ENCODE results near the gene SLC6A20.
"Not testable (repeated sequence)": the region's sequence is repeated elsewhere in the genome, so short reads cannot be mapped to it uniquely, and the experiment has no call there.

SLC6A20 gene

DNA sequence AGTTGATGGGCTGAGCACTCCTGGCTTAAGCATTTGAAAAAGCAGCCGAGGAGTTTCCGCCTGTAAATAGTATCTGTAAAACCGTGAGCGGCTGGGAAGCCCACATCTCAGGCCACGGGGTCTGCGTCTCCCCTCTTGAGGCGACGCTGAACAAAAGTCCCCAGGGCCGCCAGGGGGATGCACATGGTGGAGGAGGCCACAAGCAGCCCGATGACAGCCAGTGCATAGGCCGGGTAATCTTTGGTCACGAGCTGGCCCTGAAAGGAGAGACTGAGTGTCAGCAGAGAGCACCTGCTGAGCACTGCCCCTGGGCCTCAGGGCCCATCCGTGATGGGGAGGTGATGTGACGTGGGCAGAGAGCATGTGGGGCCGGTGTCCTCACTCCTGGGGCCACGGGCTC, 37.5 kb downstream of the SLC6A20 start:
- H3K4me3 ChIP-seq (ENCODE audit: extremely low read depth, insufficient read depth, low read length, poor library complexity, severe bottlenecking), result no peak overlapping the region
- H3K9me3 ChIP-seq (ENCODE audit: control insufficient read depth, low read length), result no peaks in the 10 kb centered on the region
- no peaks in the 10 kb centered on the region for H3K4me1 ChIP-seq (ENCODE audit: control insufficient read depth, insufficient read depth, low read length, poor library complexity, severe bottlenecking)
- H3K36me3 ChIP-seq (ENCODE audit: control insufficient read depth, insufficient read depth, low read length), result no peaks in the 10 kb centered on the region
- no peak overlapping the region for H3K27ac ChIP-seq (ENCODE audit: low read depth, low read length, severe bottlenecking)
- WGBS, 2 experiments (ENCODE audit: insufficient coverage in 2 of 2), result 83 to 92% methylated on average over 12 to 15 of the region's 16 CpGs

DNA sequence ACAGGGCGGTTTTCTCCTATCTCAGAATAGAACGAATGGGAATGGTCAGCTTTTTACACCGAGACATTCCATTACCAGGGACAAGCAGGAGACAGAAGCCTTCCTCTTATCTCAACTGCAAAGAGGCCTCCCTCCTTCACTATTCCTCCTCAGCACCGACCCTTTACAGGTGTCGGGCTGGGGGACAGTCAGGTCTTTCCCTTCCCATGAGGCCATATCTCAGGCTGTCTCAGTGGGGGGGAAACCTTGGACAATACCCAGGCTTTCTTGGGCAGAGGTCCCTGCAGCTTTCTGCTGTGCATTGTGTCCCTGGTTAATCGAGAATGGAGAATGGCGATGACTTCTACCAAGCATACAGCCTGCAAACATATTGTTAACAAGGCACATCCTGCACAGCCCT, 39.2 kb downstream of the SLC6A20 start:
- H3K9me3 ChIP-seq (ENCODE audit: control insufficient read depth, low read length); H3K36me3 ChIP-seq (ENCODE audit: control insufficient read depth, insufficient read depth, low read length); H3K27ac ChIP-seq (ENCODE audit: low read depth, low read length, severe bottlenecking); H3K4me3 ChIP-seq (ENCODE audit: extremely low read depth, insufficient read depth, low read length, poor library complexity, severe bottlenecking); H3K4me1 ChIP-seq (ENCODE audit: control insufficient read depth, insufficient read depth, low read length, poor library complexity, severe bottlenecking): not testable (repeated sequence)
- 78 to 79% methylated on average over 4 of the region's 7 CpGs for WGBS, 2 experiments (ENCODE audit: insufficient coverage in 2 of 2)

- Histone ChIP-seq H3K9me3 (ENCODE audit: control insufficient read depth, low read length) (no peaks in the 10 kb centered on the region), H3K36me3 (ENCODE audit: control insufficient read depth, insufficient read depth, low read length) (peaks cover 3% of the 10 kb centered on the region), H3K4me1 (ENCODE audit: control insufficient read depth, insufficient read depth, low read length, poor library complexity, severe bottlenecking) (no peaks in the 10 kb centered on the region), H3K27ac (ENCODE audit: low read depth, low read length, severe bottlenecking) (no peak overlapping the region), H3K4me3 (ENCODE audit: extremely low read depth, insufficient read depth, low read length, poor library complexity, severe bottlenecking) (no peak overlapping the region)
- 95 to 99% methylated on average over 3 to 6 of the region's 6 CpGs for WGBS, 2 experiments (ENCODE audit: insufficient coverage in 2 of 2)
Observed at GRCh38 chr3:45756055-45756454, 40.3 kb downstream of the SLC6A20 start.

GRCh38 chr3:45754461-45754860, 41.9 kb downstream of the SLC6A20 start:
- H3K4me1 ChIP-seq (ENCODE audit: control insufficient read depth, insufficient read depth, low read length, poor library complexity, severe bottlenecking), result no peaks in the 10 kb centered on the region
- H3K4me3 ChIP-seq (ENCODE audit: extremely low read depth, insufficient read depth, low read length, poor library complexity, severe bottlenecking), result no peak overlapping the region
- WGBS, 2 experiments (ENCODE audit: insufficient coverage in 2 of 2), result 96 to 100% methylated on average over 2 to 4 of the region's 7 CpGs
- H3K9me3 ChIP-seq (ENCODE audit: control insufficient read depth, low read length), result no peaks in the 10 kb centered on the region
- H3K27ac ChIP-seq (ENCODE audit: low read depth, low read length, severe bottlenecking), result no peak overlapping the region
- peaks cover 3% of the 10 kb centered on the region for H3K36me3 ChIP-seq (ENCODE audit: control insufficient read depth, insufficient read depth, low read length)

GRCh38 chr3:45753095-45753494, 43.2 kb downstream of the SLC6A20 start:
- 80 to 88% methylated on average over 2 to 3 of the region's 3 CpGs for WGBS, 2 experiments (ENCODE audit: insufficient coverage in 2 of 2)
- Histone ChIP-seq H3K4me3 (ENCODE audit: extremely low read depth, insufficient read depth, low read length, poor library complexity, severe bottlenecking) (no peak overlapping the region), H3K36me3 (ENCODE audit: control insufficient read depth, insufficient read depth, low read length) (peaks cover 5% of the 10 kb centered on the region)

GRCh38 chr3:45751537-45752242, 44.6 kb downstream of the SLC6A20 start:
- H3K9me3 ChIP-seq (ENCODE audit: control insufficient read depth, low read length), result no peaks in the 10 kb centered on the region
- H3K4me1 ChIP-seq (ENCODE audit: control insufficient read depth, insufficient read depth, low read length, poor library complexity, severe bottlenecking), result no peaks in the 10 kb centered on the region
- H3K36me3 ChIP-seq (ENCODE audit: control insufficient read depth, insufficient read depth, low read length), result peaks cover 18% of the 10 kb centered on the region
- H3K27ac ChIP-seq (ENCODE audit: low read depth, low read length, severe bottlenecking), result no peak overlapping the region
- H3K4me3 ChIP-seq (ENCODE audit: extremely low read depth, insufficient read depth, low read length, poor library complexity, severe bottlenecking), result no peak overlapping the region
- 94 to 100% methylated on average over 5 to 6 of the region's 7 CpGs for WGBS, 2 experiments (ENCODE audit: insufficient coverage in 2 of 2)

More at GRCh38 chr3:45753095-45753494, 43.2 kb downstream of the SLC6A20 start:
- Histone ChIP-seq H3K9me3 (ENCODE audit: control insufficient read depth, low read length) (no peaks in the 10 kb centered on the region), H3K4me1 (ENCODE audit: control insufficient read depth, insufficient read depth, low read length, poor library complexity, severe bottlenecking) (no peaks in the 10 kb centered on the region), H3K27ac (ENCODE audit: low read depth, low read length, severe bottlenecking) (no peak overlapping the region)

DNA sequence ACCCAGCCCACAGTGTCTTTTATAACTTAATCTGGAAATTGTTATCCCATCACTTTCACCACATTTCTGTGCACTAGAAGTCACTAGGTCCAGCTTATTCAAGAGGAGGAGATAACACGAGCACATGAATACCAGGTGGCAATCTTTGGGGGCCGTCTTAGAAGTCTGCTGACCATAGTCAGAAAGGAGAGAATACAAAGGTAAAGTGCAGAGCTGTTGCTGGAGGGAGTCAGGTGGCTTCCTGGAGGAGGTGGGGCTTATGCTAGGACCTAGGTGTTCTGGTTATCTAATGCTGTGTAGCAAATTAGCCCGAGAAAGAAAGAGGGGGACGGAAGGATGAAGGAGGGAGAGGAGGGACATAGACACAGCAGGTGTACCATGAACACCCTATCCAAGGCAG, 46.5 kb downstream of the SLC6A20 start:
- H3K4me1 ChIP-seq (ENCODE audit: control insufficient read depth, insufficient read depth, low read length, poor library complexity, severe bottlenecking), result no peaks in the 10 kb centered on the region
- H3K36me3 ChIP-seq (ENCODE audit: control insufficient read depth, insufficient read depth, low read length), result peaks cover 33% of the 10 kb centered on the region
- H3K27ac ChIP-seq (ENCODE audit: low read depth, low read length, severe bottlenecking), result no peak overlapping the region
- WGBS, 2 experiments (ENCODE audit: insufficient coverage in 2 of 2), result 90 to 94% methylated on average over 4 of the region's 4 CpGs
- no peak overlapping the region for H3K4me3 ChIP-seq (ENCODE audit: extremely low read depth, insufficient read depth, low read length, poor library complexity, severe bottlenecking)
- no peaks in the 10 kb centered on the region for H3K9me3 ChIP-seq (ENCODE audit: control insufficient read depth, low read length)

GRCh38 chr3:45749036-45749600, 47.2 kb downstream of the SLC6A20 start:
- WGBS, 2 experiments (ENCODE audit: insufficient coverage in 2 of 2), result 100% methylated on average over 2 of the region's 4 CpGs
- not testable (repeated sequence) for H3K4me1 ChIP-seq (ENCODE audit: control insufficient read depth, insufficient read depth, low read length, poor library complexity, severe bottlenecking); H3K4me3 ChIP-seq (ENCODE audit: extremely low read depth, insufficient read depth, low read length, poor library complexity, severe bottlenecking); H3K9me3 ChIP-seq (ENCODE audit: control insufficient read depth, low read length); H3K27ac ChIP-seq (ENCODE audit: low read depth, low read length, severe bottlenecking)
- peaks cover 33% of the 10 kb centered on the region for H3K36me3 ChIP-seq (ENCODE audit: control insufficient read depth, insufficient read depth, low read length)

GRCh38 chr3:45748068-45748467, 48.3 kb downstream of the SLC6A20 start:
- H3K36me3 ChIP-seq (ENCODE audit: control insufficient read depth, insufficient read depth, low read length), result peaks cover 40% of the 10 kb centered on the region
- no peak overlapping the region for H3K27ac ChIP-seq (ENCODE audit: low read depth, low read length, severe bottlenecking)
- H3K9me3 ChIP-seq (ENCODE audit: control insufficient read depth, low read length), result no peaks in the 10 kb centered on the region
- H3K4me1 ChIP-seq (ENCODE audit: control insufficient read depth, insufficient read depth, low read length, poor library complexity, severe bottlenecking), result no peaks in the 10 kb centered on the region
- WGBS, 2 experiments (ENCODE audit: insufficient coverage in 2 of 2), result 94 to 98% methylated on average over 7 to 8 of the region's 8 CpGs
- no peak overlapping the region for H3K4me3 ChIP-seq (ENCODE audit: extremely low read depth, insufficient read depth, low read length, poor library complexity, severe bottlenecking)

- Histone ChIP-seq H3K36me3 (ENCODE audit: control insufficient read depth, insufficient read depth, low read length) (peaks cover 48% of the 10 kb centered on the region), H3K9me3 (ENCODE audit: control insufficient read depth, low read length) (no peaks in the 10 kb centered on the region), H3K4me1 (ENCODE audit: control insufficient read depth, insufficient read depth, low read length, poor library complexity, severe bottlenecking) (no peaks in the 10 kb centered on the region), H3K4me3 (ENCODE audit: extremely low read depth, insufficient read depth, low read length, poor library complexity, severe bottlenecking) (no peak overlapping the region), H3K27ac (ENCODE audit: low read depth, low read length, severe bottlenecking) (no peak overlapping the region)
- 95% methylated on average over 16 to 17 of the region's 18 CpGs for WGBS, 2 experiments (ENCODE audit: insufficient coverage in 2 of 2)
Observed at GRCh38 chr3:45746777-45747622, 49.3 kb downstream of the SLC6A20 start.
